ENCODE results near the gene KTN1. TPM values are rescaled to one million over a fixed set of nuclear protein-coding genes. Genes with fewer than 3 reads are reported as not detected.

Gene KTN1
- polyA plus RNA-seq, 1 donor: 159 TPM

GRCh38 chr14:55571125-55571889 lies 8.7 kb upstream of the KTN1 start:
- DNase-seq (ENCODE audit: low read depth): no peak

GRCh38 chr14:55572578-55572977 lies 7.4 kb upstream of the KTN1 start:
- DNase-seq (ENCODE audit: low read depth): no peak

GRCh38 chr14:55574988-55575387 lies 5.0 kb upstream of the KTN1 start:
- DNase-seq (ENCODE audit: low read depth): no peak

- DNase-seq (ENCODE audit: low read depth): no peak
These were observed 2.8 kb upstream of the KTN1 start for GRCh38 chr14:55577229-55577628.

- DNase-seq (ENCODE audit: low read depth): no peak
These were observed 1.5 kb upstream of the KTN1 start for GRCh38 chr14:55578511-55578910.

GRCh38 chr14:55580470-55581341 lies 699 bp downstream of the KTN1 start:
- DNase-seq (ENCODE audit: low read depth): no peak

- no peak for DNase-seq (ENCODE audit: low read depth)
These were observed 1.4 kb downstream of the KTN1 start for GRCh38 chr14:55581342-55581771.

GRCh38 chr14:55582746-55583145 lies 2.7 kb downstream of the KTN1 start:
- DNase-seq (ENCODE audit: low read depth): no peak

- no peak for DNase-seq (ENCODE audit: low read depth)
These were observed 4.0 kb downstream of the KTN1 start for GRCh38 chr14:55583942-55584468.

GRCh38 chr14:55585854-55586253 lies 5.8 kb downstream of the KTN1 start:
- DNase-seq (ENCODE audit: low read depth): no peak

GRCh38 chr14:55586411-55586810 lies 6.4 kb downstream of the KTN1 start:
- no peak for DNase-seq (ENCODE audit: low read depth)

GRCh38 chr14:55587847-55588246 lies 7.8 kb downstream of the KTN1 start:
- no peak for DNase-seq (ENCODE audit: low read depth)

- DNase-seq (ENCODE audit: low read depth): no peak
These were observed 8.3 kb downstream of the KTN1 start for GRCh38 chr14:55588259-55588699.

- DNase-seq (ENCODE audit: low read depth): no peak
These were observed 9.2 kb downstream of the KTN1 start for GRCh38 chr14:55589171-55589570.

GRCh38 chr14:55592436-55592835 lies 12.4 kb downstream of the KTN1 start:
- no peak for DNase-seq (ENCODE audit: low read depth)

GRCh38 chr14:55593698-55594097 lies 13.7 kb downstream of the KTN1 start:
- DNase-seq (ENCODE audit: low read depth): no peak

GRCh38 chr14:55599250-55599879 lies 19.4 kb downstream of the KTN1 start:
- DNase-seq (ENCODE audit: low read depth): no peak

GRCh38 chr14:55600784-55601561 lies 21.0 kb downstream of the KTN1 start:
- DNase-seq (ENCODE audit: low read depth): no peak

- no peak for DNase-seq (ENCODE audit: low read depth)
These were observed 23.5 kb downstream of the KTN1 start for GRCh38 chr14:55603401-55603953.

GRCh38 chr14:55604488-55604887 lies 24.5 kb downstream of the KTN1 start:
- no peak for DNase-seq (ENCODE audit: low read depth)

GRCh38 chr14:55604900-55605418 lies 25.0 kb downstream of the KTN1 start:
- DNase-seq (ENCODE audit: low read depth): no peak
